GM21529 (cell line): ENCODE data around the gene CX3CL1.
"Not testable (repeated sequence)": the region's sequence is repeated elsewhere in the genome, so short reads cannot be mapped to it uniquely, and the experiment has no call there.

Experiments
- ATAC-seq: cut with Tn5 transposase; IDR thresholded peaks from one replicate; pipeline ENCODE4 v1.9.1; 2021; ENCODE audit not compliant: unreplicated experiment

Gene CX3CL1

DNA sequence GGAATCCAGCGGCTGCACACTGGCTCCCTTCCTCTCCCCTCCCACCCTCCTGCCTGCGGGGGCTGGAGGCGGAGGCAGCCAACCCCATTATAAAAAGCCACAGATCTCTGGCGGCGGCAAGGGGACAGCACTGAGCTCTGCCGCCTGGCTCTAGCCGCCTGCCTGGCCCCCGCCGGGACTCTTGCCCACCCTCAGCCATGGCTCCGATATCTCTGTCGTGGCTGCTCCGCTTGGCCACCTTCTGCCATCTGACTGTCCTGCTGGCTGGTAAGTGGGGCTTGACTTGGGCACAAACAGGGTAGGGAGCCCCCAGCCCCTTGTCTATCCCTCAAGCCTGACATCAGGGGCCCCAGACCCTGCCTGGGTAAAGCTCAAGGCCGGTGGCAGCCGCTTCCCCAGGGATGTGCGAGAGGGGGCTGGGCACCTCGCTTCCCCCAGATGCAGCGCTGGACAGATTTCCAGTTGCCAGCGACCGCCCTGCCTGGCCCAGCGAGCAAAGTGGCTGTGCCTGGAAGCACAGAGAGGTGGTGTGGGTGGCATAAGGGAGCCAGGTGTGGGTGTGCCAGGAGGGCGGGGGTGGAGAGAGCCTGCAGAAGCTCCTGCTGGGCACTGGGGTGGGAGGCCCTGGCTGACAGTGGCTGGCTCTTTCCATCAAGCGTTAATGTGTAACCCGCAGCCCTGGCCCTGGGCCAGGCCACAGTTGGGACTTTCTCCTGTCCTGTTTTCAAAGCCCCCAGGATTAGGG lies at the start of gene CX3CL1:
CX3CL1 (plus strand) TSS at position 119 of the 745 bp plus-strand sequence; CDS start at position 198, 79 bp downstream.
- ATAC-seq, result no peak

DNA sequence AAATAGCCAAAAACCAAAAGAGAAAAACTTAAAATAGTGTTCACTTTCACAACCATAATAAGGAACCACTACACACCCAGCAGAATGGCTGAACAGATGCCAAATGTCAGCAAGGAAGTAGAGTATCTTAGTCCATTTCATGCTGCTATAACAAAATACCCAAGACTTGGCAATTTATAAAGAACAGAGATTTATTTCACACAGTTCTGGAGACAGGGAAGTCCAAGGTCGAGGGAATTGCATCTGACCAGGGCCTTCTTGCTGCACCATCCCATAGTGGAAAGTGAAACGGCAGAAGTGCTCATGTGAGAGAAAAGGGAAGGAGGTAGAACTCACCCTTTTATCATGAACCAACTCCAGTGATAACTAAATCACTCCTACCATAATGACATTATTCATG lies 47.5 kb upstream of the CX3CL1 start:
- no peak for ATAC-seq

DNA sequence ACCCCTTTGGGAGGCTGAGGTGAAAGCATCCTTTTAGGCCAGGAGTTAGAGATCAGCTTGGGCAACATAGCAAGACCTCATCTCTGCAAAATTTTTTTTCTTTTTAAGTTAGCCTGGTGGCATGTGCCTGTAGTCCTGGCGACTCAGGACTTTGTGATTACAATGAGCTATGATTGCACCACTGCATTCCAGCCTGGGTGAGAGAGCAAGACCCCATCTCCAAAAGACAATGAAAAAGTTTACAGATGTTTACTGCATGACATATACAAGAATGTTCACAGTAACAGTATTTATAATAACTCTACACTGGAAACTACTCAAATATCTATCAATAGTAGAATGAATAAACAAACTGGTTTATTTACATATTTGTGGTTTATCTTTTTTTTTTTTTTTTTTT lies 46.8 kb upstream of the CX3CL1 start:
- no peak for ATAC-seq

DNA sequence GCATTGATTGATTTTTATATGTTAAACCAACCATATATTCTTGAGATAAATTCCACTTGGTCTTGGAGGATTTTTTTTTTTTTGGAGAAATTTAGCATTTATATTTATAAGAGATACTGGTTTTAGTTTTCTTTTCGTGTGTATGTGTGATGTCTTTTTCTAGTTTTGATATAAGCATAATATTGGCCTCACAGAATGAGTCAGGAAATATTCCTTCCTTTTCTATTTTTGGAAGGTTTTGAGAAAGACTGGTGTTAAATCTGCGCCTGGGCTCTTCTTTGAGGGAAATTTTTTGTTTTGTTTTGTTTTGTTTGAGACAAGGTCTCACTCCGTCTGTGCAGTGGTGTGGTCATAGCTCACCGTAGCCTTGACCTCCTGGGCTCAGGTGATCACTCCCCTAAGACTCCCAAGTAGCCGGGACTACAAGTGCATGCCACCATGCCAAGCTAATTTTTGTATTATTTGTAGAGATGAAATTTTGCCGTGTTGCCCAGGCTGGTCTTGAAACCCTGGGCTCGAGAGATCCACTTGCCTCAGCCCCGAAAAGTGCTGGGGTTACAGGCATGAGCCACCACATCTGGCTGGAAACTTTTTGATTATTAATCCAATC lies 42.5 kb upstream of the CX3CL1 start:
- no peak for ATAC-seq

DNA sequence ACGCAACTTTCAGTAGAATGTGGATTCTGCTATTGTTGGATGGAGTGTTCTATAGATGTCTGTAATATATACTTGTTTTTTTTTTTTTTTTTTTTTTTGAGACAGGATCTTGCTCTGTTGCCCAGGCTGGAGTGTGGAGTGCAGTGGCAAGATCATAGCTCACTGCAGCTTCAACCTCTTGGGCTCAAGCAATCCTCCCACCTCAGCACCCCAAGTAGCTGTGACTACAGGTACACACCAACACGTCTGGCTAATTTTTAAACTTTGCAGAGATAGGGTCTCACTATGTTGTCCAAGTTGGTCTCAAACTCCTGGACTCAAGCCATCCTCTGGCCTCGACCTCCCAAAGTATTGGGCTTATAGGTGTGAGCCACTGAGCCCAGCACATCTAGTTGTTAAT lies 40.9 kb upstream of the CX3CL1 start:
- ATAC-seq, result no peak

DNA sequence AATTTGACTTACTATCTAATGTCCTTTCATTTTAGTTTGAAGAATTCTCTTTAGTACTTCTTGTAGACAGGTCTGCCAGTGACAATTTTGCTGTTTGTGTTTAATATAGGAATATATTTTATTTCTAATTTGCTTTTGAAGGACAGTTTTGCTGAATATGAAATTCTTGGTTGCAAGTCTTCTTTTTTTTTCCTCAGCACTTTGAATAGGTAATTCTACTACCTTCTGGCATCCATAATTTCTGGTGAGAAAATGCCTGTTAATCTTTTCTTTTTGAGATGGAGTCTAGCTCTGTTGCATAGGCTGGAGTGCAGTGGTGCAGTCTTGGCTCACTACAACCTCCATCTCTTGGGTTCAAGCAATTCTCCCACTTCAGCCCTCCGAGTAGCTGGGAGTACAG lies 38.9 kb upstream of the CX3CL1 start:
- no peak for ATAC-seq

DNA sequence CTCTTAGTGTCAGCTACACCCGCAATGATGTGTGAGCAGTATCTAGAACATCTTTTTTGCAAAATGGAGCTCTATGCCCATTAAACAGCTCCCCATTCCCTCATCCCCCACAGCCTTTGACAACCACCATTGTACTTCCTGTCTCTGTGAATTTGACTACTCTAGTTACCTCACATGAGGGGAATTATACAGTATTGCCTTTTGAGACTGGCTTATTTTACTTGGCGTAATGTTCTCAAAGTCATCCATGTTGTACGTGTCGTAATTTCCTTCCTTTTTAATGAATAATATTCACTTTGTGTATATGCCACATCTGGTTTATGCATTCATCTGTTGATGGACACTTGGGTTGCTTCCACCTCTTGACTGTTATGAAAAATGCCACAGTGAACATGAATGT lies 36.9 kb upstream of the CX3CL1 start:
- ATAC-seq, result no peak

DNA sequence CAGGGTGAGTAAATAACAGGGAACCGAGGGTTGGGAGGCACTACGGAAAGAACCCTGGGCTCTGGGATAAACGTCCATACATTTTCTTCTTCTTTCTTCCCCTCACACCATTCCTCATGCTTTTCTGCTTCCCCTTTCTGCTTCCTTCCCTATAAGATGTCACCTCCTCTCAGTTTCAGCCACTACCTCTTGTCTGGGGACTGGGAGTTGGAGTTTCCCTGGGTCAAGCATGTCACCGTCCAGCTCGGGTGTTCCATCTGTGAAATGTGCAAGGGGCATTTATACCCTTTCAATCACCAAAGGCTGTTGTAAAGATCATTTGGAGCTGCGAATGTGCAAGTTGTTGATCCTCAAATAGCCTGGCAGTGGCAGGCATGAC lies 31.2 kb upstream of the CX3CL1 start:
- no peak for ATAC-seq

DNA sequence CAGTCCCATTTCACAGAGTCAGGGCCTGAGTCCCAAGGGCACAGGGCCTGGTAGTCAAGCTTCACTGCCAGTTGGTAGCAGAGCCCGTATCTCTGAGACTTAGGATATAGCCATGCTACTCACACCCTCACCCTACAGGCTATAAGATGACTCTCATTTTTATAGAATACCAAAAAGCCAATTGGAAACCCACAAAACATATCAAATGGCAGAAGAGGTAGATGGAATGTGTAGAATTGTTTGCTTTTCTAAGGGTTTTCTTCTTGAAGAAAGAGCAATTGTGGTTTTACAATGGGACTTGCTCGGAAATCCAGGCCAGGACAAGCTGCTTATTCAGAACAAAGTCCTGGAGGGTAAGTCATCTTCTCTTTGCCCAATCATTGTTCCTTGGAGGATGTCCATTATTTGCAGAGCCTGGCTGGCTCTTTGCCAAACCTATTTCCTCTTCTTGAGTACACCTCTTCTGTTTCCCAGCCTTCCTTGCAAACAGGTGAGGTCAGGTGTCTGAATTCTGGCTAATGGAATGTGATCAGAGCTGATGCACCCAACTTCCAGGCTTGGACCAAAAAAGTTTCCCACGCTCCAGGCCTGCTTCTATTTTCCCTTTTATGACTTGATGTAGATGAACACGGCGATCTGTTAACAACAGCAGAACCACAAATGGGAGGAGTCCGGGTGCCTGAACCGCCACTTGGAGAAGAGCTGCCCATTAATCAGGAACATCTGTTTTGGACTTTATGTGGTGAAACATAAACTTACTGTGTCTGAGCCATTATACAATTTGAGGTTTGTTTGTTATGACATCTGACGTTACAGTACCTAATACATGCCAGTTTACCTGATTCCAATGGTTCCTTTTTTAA lies 30.6 kb upstream of the CX3CL1 start:
- no peak for ATAC-seq

DNA sequence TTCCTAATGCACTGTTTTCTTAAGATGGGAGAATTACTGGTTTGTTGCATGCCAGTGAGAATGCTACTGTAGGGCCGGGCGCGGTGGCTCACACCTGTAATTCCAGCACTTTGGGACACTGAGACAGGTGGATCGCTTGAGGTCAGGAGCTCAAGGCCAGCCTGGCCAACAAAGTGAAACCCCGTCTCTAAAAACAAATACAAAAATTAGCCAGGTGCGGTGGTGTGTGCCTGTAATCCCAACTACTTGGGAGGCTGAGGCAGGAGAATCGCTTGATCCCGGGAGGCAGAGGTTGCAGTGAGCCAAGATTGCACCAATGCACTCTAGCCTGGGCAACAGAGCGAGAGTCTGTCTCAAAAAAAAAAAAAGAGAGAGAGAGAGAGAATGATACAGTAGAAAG lies 29.7 kb upstream of the CX3CL1 start:
- ATAC-seq, result not testable (repeated sequence)

DNA sequence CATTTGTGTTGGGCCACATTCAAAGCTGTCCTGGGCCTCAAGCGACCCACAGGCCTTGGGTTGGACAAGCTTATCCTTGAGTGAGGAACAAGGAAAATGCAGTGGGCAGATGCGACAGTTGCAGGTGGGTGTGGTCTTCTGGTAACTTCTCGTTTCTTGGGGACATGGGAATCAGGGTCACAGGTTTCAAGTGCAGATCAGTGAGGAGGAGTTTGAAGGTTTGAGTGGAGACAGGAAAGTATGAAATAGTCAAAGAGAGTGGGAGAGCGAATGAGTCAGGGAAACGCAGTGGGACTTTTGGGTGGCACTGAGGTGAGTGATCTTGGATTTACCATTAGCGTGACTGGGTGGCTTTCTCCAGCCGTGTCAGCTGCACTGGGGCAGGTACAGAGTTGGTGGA lies 29.1 kb upstream of the CX3CL1 start:
- ATAC-seq, result no peak

DNA sequence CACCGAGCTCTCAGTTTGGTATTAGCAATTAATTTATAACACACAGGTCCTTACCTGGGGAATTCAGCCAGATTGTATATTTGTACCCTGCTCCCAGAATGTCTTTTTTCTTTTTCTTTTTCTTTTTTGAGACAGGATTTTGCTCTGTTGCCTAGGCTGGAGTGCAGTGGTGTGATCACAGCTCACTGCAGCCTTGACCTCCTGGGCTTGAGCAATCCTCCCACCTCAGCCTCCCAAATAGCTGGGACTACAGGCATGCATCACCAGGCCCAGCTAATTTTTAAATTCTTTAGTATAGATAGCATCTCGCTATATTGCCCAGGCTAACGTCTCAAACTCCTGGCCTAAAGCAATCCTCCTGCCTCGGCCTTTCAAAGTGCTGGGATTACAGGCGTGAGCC lies 28.2 kb upstream of the CX3CL1 start:
- ATAC-seq, result not testable (repeated sequence)

DNA sequence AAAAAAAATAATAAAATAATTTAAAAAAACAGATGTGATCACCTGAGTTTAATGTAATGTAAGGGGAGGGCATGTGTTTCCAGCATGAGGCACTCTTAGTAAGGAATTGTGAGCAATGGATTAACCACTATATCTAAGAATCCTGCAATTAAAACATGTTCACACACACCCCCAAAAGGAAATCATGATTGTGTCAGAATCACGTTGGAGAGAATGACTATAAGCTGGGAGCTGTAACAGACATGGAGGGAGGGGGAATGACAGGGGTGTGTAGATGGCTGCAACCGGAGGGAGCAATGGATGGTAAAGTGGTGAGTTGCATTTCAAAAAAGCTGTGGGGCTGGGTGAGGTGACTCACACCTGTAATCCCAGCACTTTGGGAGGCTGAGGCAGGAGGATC lies 27.3 kb upstream of the CX3CL1 start:
- no peak for ATAC-seq

DNA sequence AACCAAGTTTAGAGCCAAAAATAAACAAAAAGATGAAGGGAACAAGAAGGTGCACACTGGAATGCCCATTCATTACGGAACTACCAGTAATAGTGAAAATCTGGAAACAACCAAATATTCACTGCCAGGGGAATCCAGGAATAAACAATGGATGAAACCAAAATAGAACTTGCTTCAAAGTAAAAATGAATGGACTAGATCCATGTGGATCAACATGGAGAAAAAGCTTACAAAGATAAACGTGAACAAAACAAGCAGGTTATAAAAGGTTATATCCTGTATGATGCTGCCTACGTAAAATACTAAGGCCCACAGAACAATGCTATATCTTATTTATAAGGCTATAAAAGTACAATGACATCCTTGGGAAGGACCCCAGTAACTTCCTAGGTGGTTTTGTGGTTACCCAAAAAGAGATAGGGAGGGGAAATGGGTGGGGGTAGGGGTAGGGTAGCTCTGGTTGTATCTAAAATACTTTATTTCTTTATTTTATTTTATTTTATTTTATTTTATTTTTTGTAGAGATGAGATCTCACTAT lies 26.6 kb upstream of the CX3CL1 start:
- no peak for ATAC-seq

DNA sequence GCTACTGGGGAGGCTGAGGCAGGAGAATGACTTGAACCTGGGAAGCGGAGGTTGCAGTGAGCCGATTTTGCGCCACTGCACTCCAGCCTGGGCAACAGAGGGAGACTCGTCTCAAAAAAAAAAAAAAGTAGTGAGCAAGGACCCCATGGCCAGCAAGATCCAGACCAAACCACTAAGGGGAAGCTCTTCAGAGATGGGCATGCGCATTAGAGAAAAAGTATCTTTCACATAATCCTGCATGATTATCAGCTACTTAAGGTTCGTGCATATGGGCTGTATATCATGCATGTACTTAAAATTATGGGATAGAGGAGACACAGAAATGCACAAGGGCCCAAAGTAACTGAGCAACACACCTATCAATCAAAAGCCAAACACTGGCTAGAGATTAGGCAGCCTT lies 24.4 kb upstream of the CX3CL1 start:
- ATAC-seq, result no peak

DNA sequence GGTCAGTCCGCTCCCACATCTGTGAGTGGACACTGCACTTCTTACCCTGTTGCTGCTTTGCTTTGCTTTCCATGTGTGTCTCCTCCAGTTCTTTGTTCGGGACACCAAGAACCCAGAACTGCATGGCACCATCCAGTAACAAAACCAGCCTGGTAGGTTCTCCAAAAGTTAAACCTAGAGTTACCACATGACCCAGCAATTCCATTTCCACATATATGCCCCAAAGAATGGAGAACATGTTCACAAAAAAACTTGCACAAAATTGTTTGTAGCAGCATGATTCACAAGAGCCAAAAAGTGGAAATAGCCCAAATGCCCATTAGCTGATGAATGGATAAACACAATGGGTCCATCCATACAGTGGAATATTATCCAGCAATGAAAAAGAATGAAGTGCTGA lies 24.0 kb upstream of the CX3CL1 start:
- ATAC-seq, result no peak

DNA sequence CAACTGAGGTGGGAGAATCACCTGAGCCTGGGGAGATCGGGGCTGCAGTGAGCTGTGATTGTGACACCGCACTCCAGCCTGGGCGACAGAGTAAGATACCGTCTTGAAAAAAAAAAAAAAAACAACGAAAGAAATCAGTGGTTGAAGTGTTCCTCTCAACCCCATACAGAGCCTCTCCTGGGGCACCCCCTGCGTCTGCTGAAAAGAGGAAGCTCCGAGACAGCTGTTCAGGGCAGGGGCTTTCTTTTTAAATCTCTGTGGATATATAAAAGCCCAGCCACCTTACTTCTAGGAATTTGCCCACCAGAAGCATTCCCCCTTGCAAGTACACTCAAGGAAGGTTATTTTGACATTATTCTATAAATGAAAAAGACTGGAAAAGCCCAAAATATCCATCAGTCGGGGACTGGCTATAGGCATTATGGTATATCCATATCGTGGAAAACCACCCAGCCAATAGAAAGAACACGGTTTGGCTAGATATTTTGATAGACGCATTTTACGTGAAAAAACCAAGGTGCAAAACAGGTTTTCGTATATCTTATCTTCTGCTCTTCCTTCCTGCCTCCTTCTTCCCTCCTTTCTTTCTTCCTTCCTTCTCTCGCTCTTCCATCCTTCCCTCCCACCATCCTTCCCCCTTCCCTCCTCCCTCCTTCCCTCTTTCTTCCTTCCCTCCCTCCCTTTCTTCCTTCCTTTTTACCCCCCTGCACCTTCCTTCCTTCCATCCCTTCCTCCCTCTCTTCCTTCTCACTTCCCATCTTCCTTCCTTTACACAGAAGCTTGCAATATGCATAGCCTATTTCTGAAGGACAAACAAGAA lies 22.9 kb upstream of the CX3CL1 start:
- ATAC-seq, result peak; percentile 96

DNA sequence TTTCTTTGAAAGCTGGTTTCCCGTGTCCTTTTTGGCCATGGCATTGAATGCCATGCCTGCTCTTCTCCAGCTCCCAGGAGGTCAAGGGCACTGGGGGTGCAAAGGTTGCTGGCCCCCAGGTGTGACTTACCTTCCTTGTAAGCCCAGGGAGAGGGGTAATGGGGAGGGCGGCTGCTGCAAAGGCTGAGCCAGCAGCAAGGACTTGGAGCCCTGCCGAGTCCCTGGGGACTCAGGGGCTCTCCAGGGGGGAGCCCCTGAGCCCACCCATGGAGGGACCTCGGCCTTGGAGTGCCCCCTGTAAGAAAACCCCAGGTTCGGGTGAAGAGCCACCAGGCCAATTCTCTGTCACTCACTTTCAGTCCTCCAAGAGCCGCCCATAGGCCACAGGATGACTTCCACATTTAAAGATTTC lies 19.6 kb upstream of the CX3CL1 start:
- no peak for ATAC-seq

DNA sequence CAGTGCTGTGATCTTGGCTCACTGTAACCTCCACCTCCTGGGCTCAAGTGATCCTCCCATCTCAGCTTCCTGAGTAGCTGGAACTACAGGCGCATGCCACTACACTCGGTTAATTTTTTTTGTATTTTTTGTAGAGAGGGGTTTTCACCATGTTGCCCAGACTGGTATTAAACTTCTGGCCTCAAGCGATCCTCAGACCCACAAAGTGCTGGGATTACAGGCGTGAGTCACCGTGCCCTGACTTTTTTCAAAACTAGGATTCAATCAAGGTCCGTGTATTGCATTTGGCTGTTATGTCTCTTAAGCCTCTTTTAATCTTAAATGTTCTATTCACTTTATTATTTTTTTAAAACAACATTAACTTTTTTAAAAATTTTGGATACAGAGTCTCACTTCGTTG lies 18.0 kb upstream of the CX3CL1 start:
- ATAC-seq, result no peak

DNA sequence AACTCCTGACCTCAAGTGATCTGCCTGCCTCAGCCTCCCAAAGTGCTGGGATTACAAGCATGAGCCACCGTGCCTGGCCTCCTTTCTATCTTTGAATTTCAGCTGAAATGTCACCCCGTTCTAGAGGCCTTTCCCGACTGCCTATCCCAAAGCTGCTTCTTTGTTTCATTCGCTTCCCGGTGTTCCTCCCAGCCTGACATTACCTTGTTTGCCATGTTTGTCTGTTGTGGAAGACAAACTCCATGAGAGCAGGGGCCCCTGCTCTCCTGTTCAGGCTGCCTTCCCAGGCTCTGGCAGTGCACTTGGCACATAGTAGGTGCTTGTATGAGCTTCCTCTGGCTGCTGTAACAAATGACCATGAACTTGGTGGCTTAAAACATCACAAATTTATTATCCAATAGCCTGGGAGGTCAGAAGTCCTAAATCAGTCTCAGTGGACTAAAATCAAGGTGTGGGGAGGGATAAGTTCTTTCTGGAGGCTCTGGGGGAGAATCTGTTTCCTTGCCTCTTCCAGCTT lies 16.3 kb upstream of the CX3CL1 start:
- no peak for ATAC-seq

DNA sequence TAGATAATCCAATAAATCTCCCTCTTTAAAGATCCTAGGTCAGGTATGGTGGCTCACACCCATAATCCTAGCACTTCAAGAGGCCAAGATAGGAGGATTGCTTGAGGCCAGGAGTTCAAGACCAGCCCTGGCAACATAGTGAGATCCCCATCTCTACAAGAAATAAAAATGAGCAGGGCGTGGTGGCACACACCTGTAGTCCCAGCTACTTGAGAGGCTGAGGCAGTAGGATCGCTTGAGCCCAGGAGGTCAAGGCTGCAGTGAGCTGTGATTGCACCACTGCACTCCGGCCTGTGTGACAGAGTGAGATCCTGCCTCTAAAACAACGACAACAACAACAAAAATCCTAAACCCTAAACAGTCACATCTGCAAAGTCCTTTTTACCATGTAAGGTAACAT lies 15.7 kb upstream of the CX3CL1 start:
- no peak for ATAC-seq
